Esophagus muscularis mucosa (tissue), 4 donors: ENCODE results near the gene NPTXR. TPM values are rescaled to one million over a fixed set of nuclear protein-coding genes. Genes with fewer than 3 reads are reported as not detected.

Experiments used
- DNase-seq: peaks from one replicate; pipeline ENCODE4 v3.0.0-alpha.2; 2017; ENCODE audit errors: extremely low spot score
- H3K27ac ChIP-seq, 4 donors: fragments of 200-600 bp; sonication (generic); replicated peaks in 1 of 4; 1 replicate in 3 of 4; 2 replicates in 1 of 4; pipeline ENCODE4 v1.5.1; 2016 to 2019; ENCODE audit warnings: mild to moderate bottlenecking in 1 of 4
- H3K27me3 ChIP-seq, 4 donors: fragments of 200-600 bp; sonication (generic); one replicate each; pipeline versions ENCODE4 v1.5.1 to v1.6.0; 2016 to 2019
- H3K36me3 ChIP-seq, 4 donors: fragments of 200-600 bp; sonication (generic); one replicate each; pipeline ENCODE4 v1.5.1; 2016 to 2019
- H3K4me1 ChIP-seq, 4 donors: fragments of 200-600 bp; sonication (generic); one replicate each; pipeline ENCODE4 v1.5.1; 2016 to 2019
- H3K4me3 ChIP-seq, 4 donors: fragments of 200-600 bp; sonication (generic); 1 replicate in 2 of 4; 2 replicates in 2 of 4; pipeline ENCODE4 v1.5.1; 2016 to 2019; ENCODE audit warnings: mild to moderate bottlenecking in 4 of 4, moderate library complexity in 1 of 4
- H3K9me3 ChIP-seq, 4 donors: fragments of 200-600 bp; sonication (generic); 1 replicate in 3 of 4; 2 replicates in 1 of 4; pipeline ENCODE4 v1.5.1; 2016 to 2019
- CTCF ChIP-seq, 3 experiments: fragments of 200-600 bp in 2 of 3; fragments of 450-650 bp in 1 of 3; sonication (generic) in 2 of 3; IDR thresholded peaks; one replicate each; pipeline ENCODE4 v1.5.1; 2017 to 2019; ENCODE audit warnings: antibody characterized with exemption in 3 of 3, mild to moderate bottlenecking in 2 of 3, moderate library complexity in 1 of 3
- EP300 ChIP-seq: sonication (generic); formaldehyde crosslinking; IDR thresholded peaks from one replicate; pipeline ENCODE4 v1.6.1; 2017; ENCODE audit warnings: antibody characterized with exemption
- POLR2A ChIP-seq: fragments of 450-650 bp; IDR thresholded peaks from one replicate; pipeline ENCODE4 v1.6.1; 2017; ENCODE audit warnings: antibody characterized with exemption, moderate library complexity, mild to moderate bottlenecking, low read depth
- POLR2AphosphoS5 ChIP-seq, 2 donors: sonication (generic); formaldehyde crosslinking; IDR thresholded peaks; one replicate each; pipeline ENCODE4 v1.6.1; 2017; ENCODE audit warnings: antibody characterized with exemption in 2 of 2
- WGBS: methylation state at CpG from one replicate; pipeline ENCODE4 v1.1.5; 2018; 5-methylcytosine and 5-hydroxymethylcytosine counted together
- intact Hi-C: fragments of 100-400 bp; cut with DNase I; formaldehyde crosslinking; loops from one replicate; pipeline ENCODE4 v1.15.1; 2023
- total RNA-seq, 4 donors: library from RNA; depleted of rRNA; stranded (reverse); fragments of >200 nt; gene quantifications; one replicate each; pipeline versions ENCODE4 v1.1.0 to v1.2.1, GENCODE V29; 2016

The NPTXR gene
- total RNA-seq, 4 donors from 2014 or later, result 8.2 to 15.0 (median 8.8) TPM

- DNase-seq, result no peak
- TF ChIP-seq EP300 (no peak), POLR2A (no peak), CTCF (IDR thresholded peaks at IDR 0.05) (no peak), POLR2AphosphoS5 (IDR thresholded peaks at IDR 0.05) (no peak)
- Histone ChIP-seq H3K36me3 (peaks cover 0 to 30% (median 15%) of the 10 kb centered on the region in 4 donors), H3K27me3 (no peaks in the 10 kb centered on the region), H3K4me3 (no peak overlapping the region), H3K9me3 (no peaks in the 10 kb centered on the region), H3K27ac (peak overlapping the region in 1 of 4 donors; percentile 73), H3K4me1 (peaks cover 40 to 57% (median 42%) of the 10 kb centered on the region in 4 donors)
- intact Hi-C loops, result no loop called here
- 100% methylated on average over 5 of the region's 5 CpGs for WGBS
These were observed 59.0 kb downstream of the NPTXR start for GRCh38 chr22:38784856-38785255.

GRCh38 chr22:38784035-38784434, 59.8 kb downstream of the NPTXR start:
- H3K36me3 ChIP-seq, result peaks cover 7 to 34% (median 21%) of the 10 kb centered on the region in 4 donors
- intact Hi-C loops, result no loop called here
- WGBS, result 97% methylated on average over 14 of the region's 15 CpGs
- H3K4me3 ChIP-seq, result no peak overlapping the region
- no peak for DNase-seq
- no peaks in the 10 kb centered on the region for H3K9me3 ChIP-seq
- no peaks in the 10 kb centered on the region for H3K27me3 ChIP-seq
- no peak overlapping the region for H3K27ac ChIP-seq
- TF ChIP-seq POLR2AphosphoS5 (IDR thresholded peaks at IDR 0.05) (no peak), CTCF (IDR thresholded peaks at IDR 0.05) (no peak), EP300 (no peak), POLR2A (no peak)
- peaks cover 36 to 55% (median 38%) of the 10 kb centered on the region in 4 donors for H3K4me1 ChIP-seq

GRCh38 chr22:38783095-38783615, 60.7 kb downstream of the NPTXR start:
- H3K4me3 ChIP-seq, result no peak overlapping the region
- intact Hi-C loops, result no loop called here
- TF ChIP-seq EP300 (no peak), POLR2A (no peak), POLR2AphosphoS5 (IDR thresholded peaks at IDR 0.05) (no peak), CTCF (IDR thresholded peaks at IDR 0.05) (no peak)
- no peaks in the 10 kb centered on the region for H3K27me3 ChIP-seq
- H3K36me3 ChIP-seq, result peaks cover 8 to 43% (median 28%) of the 10 kb centered on the region in 4 donors
- peaks cover 27 to 46% (median 30%) of the 10 kb centered on the region in 4 donors for H3K4me1 ChIP-seq
- WGBS, result 68% methylated on average over 13 of the region's 14 CpGs
- H3K9me3 ChIP-seq, result no peaks in the 10 kb centered on the region
- no peak for DNase-seq
- H3K27ac ChIP-seq, result no peak overlapping the region

DNA sequence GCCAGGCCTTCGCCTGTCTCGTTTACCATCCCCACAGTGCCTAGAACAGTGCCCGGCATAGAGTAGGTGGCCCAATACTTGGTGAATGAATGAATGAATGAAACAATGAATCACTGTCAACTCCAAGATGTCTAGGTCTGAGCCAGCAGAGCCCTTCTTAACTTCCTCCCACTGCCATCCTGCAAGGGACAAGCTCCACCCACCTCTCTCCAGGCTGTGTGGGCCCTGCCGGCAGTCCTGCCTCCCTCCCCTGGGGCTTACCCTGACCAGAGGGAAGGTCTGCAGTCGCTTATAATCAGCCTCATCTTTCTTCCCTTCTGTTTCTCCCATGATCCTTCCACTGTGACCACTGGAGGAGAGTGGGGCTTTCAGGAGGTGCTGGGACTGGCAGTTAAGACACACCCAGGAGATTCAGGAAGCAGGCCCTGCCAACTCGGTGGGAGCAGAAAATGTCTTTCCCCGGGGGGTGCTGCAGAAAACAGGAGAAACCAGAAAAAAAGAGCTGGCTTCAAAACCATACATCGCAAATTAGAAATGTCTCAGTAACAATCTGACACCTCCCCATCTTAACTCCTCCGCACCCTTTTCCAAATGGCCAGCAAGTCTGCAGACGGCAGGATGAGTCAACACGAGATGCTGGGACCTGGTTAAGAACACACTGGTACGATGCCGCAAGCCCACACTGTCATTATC, 61.3 kb downstream of the NPTXR start:
- Histone ChIP-seq H3K4me1 (peaks cover 21 to 40% (median 24%) of the 10 kb centered on the region in 4 donors), H3K27me3 (no peaks in the 10 kb centered on the region), H3K27ac (no peak overlapping the region), H3K36me3 (peaks cover 8 to 48% (median 28%) of the 10 kb centered on the region in 4 donors), H3K9me3 (no peaks in the 10 kb centered on the region), H3K4me3 (no peak overlapping the region)
- intact Hi-C loops, result no loop called here
- DNase-seq, result no peak
- no peak for TF ChIP-seq POLR2AphosphoS5 (IDR thresholded peaks at IDR 0.05)
- no peak for TF ChIP-seq CTCF (IDR thresholded peaks at IDR 0.05)
- TF ChIP-seq EP300, result no peak
- no peak for TF ChIP-seq POLR2A
- 72% methylated on average over 13 of the region's 13 CpGs for WGBS
